ENCODE measurements around the gene UPK2.

DNA sequence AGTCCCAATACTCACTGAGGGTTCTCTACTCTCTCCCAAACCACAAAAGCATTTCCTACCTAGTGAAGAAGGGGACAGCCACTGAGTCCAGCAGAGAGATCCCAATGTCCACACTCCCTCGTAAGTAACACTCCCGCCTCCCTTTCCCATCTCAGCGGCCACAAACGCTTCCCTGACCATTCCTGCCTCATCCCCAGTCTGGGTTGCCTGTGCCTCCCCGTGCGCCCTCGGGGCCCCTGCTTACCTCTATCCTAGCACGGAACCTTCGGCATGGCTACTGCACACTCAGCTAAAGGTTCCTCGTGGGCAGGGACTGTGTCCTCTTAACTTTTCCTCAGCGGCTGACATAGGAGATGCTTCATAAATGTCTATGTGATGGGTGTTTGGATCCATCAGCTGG is 1.5 kb downstream of the UPK2 start:
- TF ChIP-seq POLR2AphosphoS5 (IDR thresholded peaks at IDR 0.05; ENCODE audit: borderline replicate concordance, low read depth, low read length) (no peak), EZH2 (IDR thresholded peaks at IDR 0.05) (no peak), FOXP2 (optimal IDR thresholded peaks at IDR 0.05; ENCODE audit: control extremely low read depth, extremely low read length, insufficient read depth) (no peak)
